Choroid plexus epithelial cell (primary cell): ENCODE results near the gene EVA1A.

Experiments used
- DNase-seq: peaks from one replicate; pipeline ENCODE4 v3.0.0-alpha.2; 2010; ENCODE audit warnings: low read depth
- H3K4me3 ChIP-seq: 2 replicates; pipeline ENCODE4 v1.5.1; 2011; ENCODE audit warnings: low read depth, mild to moderate bottlenecking, control low read depth, low read length, moderate library complexity
- TF ChIP-seq, protein P1 (sequence below): conservative IDR thresholded peaks from 2 replicates; pipeline ENCODE4 v1.5.1; 2011; ENCODE audit warnings: low read depth, mild to moderate bottlenecking, control low read depth, inconsistent platforms, low read length, moderate library complexity

The EVA1A gene

DNA sequence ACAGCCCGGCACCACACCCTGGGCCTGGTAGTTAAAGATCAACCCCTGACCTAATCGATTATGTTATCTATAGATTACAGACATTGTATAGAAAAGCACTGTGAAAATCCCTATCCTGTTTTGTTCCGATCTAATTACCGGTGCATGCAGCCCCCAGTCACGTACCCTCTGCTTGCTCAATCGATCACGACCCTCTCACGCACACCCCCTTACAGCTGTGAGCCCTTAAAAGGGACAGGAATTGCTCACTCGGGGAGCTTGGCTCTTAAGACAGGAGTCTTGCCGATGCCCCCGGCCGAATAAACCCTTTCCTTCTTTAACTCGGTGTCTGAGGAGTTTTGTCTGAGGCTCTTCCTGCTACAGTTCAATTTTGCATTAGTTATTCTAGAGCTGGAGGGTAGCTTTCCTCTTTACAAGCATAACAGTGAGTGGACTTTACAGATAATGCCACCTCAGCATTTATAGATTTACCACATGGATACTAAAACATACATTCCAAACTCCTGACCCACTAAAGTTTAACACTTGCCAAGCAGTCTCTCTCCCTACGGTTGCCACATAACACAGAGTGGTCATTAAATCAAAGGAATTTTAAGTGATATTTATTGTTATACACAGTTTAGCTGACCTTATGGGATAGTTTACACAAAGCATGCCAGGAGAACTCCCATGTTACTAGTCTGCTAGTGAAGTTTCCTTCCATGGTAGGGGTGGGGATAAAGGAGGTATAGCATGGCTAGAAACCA lies 101.0 kb downstream of the EVA1A start:
- DNase-seq, result peak; percentile 44
- no peak overlapping the region for H3K4me3 ChIP-seq
- TF ChIP-seq, protein P1, sequence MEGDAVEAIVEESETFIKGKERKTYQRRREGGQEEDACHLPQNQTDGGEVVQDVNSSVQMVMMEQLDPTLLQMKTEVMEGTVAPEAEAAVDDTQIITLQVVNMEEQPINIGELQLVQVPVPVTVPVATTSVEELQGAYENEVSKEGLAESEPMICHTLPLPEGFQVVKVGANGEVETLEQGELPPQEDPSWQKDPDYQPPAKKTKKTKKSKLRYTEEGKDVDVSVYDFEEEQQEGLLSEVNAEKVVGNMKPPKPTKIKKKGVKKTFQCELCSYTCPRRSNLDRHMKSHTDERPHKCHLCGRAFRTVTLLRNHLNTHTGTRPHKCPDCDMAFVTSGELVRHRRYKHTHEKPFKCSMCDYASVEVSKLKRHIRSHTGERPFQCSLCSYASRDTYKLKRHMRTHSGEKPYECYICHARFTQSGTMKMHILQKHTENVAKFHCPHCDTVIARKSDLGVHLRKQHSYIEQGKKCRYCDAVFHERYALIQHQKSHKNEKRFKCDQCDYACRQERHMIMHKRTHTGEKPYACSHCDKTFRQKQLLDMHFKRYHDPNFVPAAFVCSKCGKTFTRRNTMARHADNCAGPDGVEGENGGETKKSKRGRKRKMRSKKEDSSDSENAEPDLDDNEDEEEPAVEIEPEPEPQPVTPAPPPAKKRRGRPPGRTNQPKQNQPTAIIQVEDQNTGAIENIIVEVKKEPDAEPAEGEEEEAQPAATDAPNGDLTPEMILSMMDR, result no peak

DNA sequence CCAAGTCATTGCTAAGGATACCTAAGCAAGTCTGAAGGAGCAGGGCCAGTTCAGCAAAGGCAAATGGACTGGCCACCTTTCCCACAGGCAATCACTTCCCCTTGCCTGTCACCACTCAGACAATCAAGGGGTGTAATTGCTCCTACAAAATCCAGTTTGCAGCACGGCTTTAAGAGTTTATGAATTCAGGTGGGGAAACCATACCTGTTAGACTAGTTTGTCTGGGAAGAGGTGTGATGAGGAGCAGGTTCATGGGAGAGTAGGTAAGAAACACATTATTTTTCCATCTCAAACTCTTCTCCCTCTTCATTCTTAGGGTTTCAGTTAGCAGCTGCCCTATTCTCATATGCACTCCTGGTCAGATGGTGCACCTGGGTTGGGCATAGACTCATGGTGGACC lies 102.5 kb downstream of the EVA1A start:
- DNase-seq, result no peak
- TF ChIP-seq, protein P1, result no peak
- H3K4me3 ChIP-seq, result no peak overlapping the region

DNA sequence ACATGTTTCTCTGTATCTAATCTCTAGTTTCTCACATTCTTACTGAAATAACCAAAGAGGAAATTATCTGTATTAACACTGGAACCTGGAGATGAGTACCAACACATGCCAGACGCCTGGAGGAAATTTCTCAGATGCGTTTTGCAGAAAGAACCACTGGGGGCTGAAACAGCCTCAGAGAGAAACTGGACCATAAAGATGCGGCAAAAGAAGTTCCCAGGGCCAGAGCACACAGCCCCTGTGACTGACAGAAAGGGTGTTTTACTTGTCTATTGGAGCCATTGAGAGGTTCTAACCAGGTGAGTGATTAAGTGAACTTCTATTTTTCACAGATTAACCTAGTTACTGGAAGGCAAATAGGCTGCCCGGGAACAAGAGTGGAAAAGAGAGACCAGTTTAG lies 103.9 kb downstream of the EVA1A start:
- TF ChIP-seq, protein P1, result no peak
- H3K4me3 ChIP-seq, result no peak overlapping the region
- no peak for DNase-seq

DNA sequence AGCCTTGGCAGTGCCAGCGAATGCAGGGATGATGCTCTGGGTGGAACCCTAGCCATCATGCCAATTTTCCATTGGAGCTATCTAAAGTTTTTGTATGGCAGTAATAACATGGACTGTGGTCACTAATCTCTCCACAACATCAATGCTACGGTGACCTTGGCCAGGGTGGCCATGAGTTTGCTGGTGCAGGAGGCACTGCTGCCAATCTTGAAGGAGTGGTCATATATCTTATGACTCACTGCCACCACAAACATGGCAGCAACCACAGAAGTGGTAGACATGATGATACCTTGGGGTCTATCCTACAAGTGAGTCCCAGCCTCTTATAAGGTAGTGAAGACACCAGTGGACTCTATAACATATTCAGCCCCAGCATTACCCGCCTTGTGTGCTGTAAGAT lies 104.6 kb downstream of the EVA1A start:
- TF ChIP-seq, protein P1, result no peak
- H3K4me3 ChIP-seq, result no peak overlapping the region
- DNase-seq, result no peak

DNA sequence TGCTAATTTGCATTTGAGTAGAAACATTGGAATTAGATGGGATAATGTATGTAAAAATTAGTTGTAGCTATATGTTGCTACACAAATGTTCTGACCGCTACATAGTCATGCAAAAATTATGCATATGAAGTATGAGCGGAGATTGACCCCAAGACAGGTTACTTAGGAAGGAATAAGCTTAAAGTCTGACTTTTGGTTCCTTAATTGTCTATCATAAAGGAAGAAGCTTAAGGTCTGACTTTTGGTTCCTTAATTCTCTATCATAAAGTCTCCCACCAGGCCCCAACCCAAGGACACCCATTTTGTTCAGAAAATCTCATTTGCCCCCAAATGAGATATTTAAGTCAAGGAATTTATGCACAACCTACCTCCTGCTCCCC lies 106.5 kb downstream of the EVA1A start:
- no peak for DNase-seq
- no peak overlapping the region for H3K4me3 ChIP-seq
- TF ChIP-seq, protein P1, result no peak

DNA sequence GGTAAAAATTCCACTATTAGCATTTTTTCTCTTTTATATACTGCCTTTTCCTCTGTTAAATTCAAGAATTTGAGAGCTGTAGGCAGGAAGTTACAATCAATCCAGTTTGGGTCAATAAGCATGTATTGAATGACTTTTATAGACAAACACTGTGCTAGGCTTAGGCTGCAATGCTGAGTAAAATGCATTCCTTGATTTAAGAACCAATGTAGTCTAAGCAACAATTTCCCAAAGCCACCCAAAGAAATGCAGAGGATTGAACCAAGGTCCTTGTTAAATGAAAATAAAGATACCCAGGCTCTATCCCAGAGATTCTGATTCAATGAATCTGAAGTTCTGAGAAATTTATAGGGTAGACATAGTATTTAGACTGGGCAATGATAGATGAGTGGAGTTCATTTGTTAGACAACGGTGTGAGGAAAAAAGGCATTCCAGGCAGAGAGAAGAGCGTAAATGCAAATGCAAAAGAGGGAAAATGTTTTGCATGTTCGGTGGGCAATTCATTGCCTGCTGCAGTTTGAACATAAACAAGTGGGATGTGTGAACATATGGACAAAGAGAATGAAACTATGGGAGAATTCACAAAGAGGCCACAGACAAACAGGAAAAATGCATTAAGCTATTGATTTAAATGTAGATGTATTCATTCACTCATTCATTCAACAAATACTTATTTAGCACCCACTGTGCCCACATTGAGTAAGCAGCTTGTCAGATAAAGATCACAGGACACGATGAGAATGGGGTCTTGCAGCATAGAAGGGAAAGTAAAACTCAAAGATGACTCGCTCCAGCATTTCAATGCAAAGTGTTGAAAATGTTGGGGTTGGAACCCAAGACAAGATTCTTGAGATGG lies 107.1 kb downstream of the EVA1A start:
- no peak for DNase-seq

More for the DNA sequence above, 107.1 kb downstream of the EVA1A start:
- no peak overlapping the region for H3K4me3 ChIP-seq
- TF ChIP-seq, protein P1, result no peak
